Measurements from ENCODE around the gene SSMEM1. TPM values are rescaled to one million over a fixed set of nuclear protein-coding genes. Genes with fewer than 3 reads are reported as not detected.
"Not testable (repeated sequence)": the region's sequence is repeated elsewhere in the genome, so short reads cannot be mapped to it uniquely, and the experiment has no call there.

Gene SSMEM1
- total RNA-seq, 1 experiment from 2014 or later, result not detected

GRCh38 chr7:130228840-130229502 lies 21.3 kb downstream of the SSMEM1 start:
- H3K27ac Mint-ChIP-seq, result no peak overlapping the region

GRCh38 chr7:130229981-130230380 lies 22.3 kb downstream of the SSMEM1 start:
- CTCF ChIA-PET, result not testable (repeated sequence)

More at GRCh38 chr7:130228840-130229502, 21.3 kb downstream of the SSMEM1 start:
- Mint-ChIP-seq H3K4me3 (no peak overlapping the region), H3K9me3 (peaks cover 26% of the 10 kb centered on the region), H3K4me1 (peaks cover 3% of the 10 kb centered on the region), H3K36me3 (peaks cover 4% of the 10 kb centered on the region), H3K27me3 (ENCODE audit: low read depth) (peaks cover 2% of the 10 kb centered on the region; the same call in 1 of the 2 replicates)
- POLR2A ChIA-PET, result no interaction called here
- no peak for ATAC-seq
- TF ChIP-seq ZNF317 (CRISPR knock-in tag; IDR thresholded peaks at IDR 0.05; ENCODE audit: borderline replicate concordance, low read depth), result no peak
- TF ChIP-seq TEAD4 (CRISPR knock-in tag; IDR thresholded peaks at IDR 0.05), result no peak
- no peak for TF ChIP-seq ELF4 (CRISPR knock-in tag; IDR thresholded peaks at IDR 0.05; ENCODE audit: low read depth)
- TF ChIP-seq NFE2L1 (CRISPR knock-in tag; IDR thresholded peaks at IDR 0.05), result no peak
- no peak for TF ChIP-seq TP53 (CRISPR knock-in tag; IDR thresholded peaks at IDR 0.05)
- TF ChIP-seq FOXJ3 (CRISPR knock-in tag; IDR thresholded peaks at IDR 0.05; ENCODE audit: borderline replicate concordance), result no peak
- no peak for TF ChIP-seq ZNF263 (CRISPR knock-in tag; IDR thresholded peaks at IDR 0.05; ENCODE audit: low read depth)
- CTCF ChIA-PET, result interaction anchor here (2.0 kb wide), 1 partner anchor 12 kb away, joined by 5 read pairs; no protein-coding TSS in a partner anchor
- DNase-seq (ENCODE audit: low spot score), result no peak

GRCh38 chr7:130231792-130232191 lies 24.1 kb downstream of the SSMEM1 start:
- Mint-ChIP-seq H3K27ac (no peak overlapping the region), H3K4me3 (no peak overlapping the region), H3K4me1 (peaks cover 3% of the 10 kb centered on the region), H3K27me3 (ENCODE audit: low read depth) (peaks cover 2% of the 10 kb centered on the region; the same call in 1 of the 2 replicates), H3K36me3 (no peaks in the 10 kb centered on the region; the same call in none of the 2 replicates), H3K9me3 (peaks cover 15% of the 10 kb centered on the region)
- POLR2A ChIA-PET, result no interaction called here
- TF ChIP-seq MXD4 (CRISPR knock-in tag; IDR thresholded peaks at IDR 0.05; ENCODE audit: borderline replicate concordance), result no peak
- no peak for TF ChIP-seq SOX15 (CRISPR knock-in tag; IDR thresholded peaks at IDR 0.05)
- TF ChIP-seq ZNF121 (CRISPR knock-in tag; IDR thresholded peaks at IDR 0.05), result no peak
- TF ChIP-seq MAX (CRISPR knock-in tag; IDR thresholded peaks at IDR 0.05), result no peak
- no peak for TF ChIP-seq RELA (CRISPR knock-in tag; IDR thresholded peaks at IDR 0.05; ENCODE audit: borderline replicate concordance)
- TF ChIP-seq HMGA2 (CRISPR knock-in tag; IDR thresholded peaks at IDR 0.05), result no peak
- TF ChIP-seq ZNF416 (CRISPR knock-in tag; IDR thresholded peaks at IDR 0.05), result no peak
- ATAC-seq (no peak), DNase-seq (ENCODE audit: low spot score) (no peak)
- CTCF ChIA-PET, result no interaction called here

More at GRCh38 chr7:130229981-130230380, 22.3 kb downstream of the SSMEM1 start:
- POLR2A ChIA-PET; H3K4me1 Mint-ChIP-seq; H3K4me3 Mint-ChIP-seq; H3K27ac Mint-ChIP-seq; H3K27me3 Mint-ChIP-seq (ENCODE audit: low read depth); ATAC-seq; H3K36me3 Mint-ChIP-seq; DNase-seq (ENCODE audit: low spot score): not testable (repeated sequence)
- H3K9me3 Mint-ChIP-seq, result peaks cover 23% of the 10 kb centered on the region

GRCh38 chr7:130232209-130232608 lies 24.5 kb downstream of the SSMEM1 start:
- CTCF ChIA-PET, result no interaction called here
- no peak for ATAC-seq
- H3K4me1 Mint-ChIP-seq, result peaks cover 3% of the 10 kb centered on the region
- POLR2A ChIA-PET, result no interaction called here
- DNase-seq (ENCODE audit: low spot score), result no peak
- H3K9me3 Mint-ChIP-seq, result peaks cover 15% of the 10 kb centered on the region
- no peak overlapping the region for H3K4me3 Mint-ChIP-seq
- H3K36me3 Mint-ChIP-seq, result no peaks in the 10 kb centered on the region; the same call in none of the 2 replicates
- no peak overlapping the region for H3K27ac Mint-ChIP-seq
- peaks cover 2% of the 10 kb centered on the region; the same call in 1 of the 2 replicates for H3K27me3 Mint-ChIP-seq (ENCODE audit: low read depth)
- no peak for TF ChIP-seq EMX1 (CRISPR knock-in tag; IDR thresholded peaks at IDR 0.05)
- TF ChIP-seq ZNF396 (CRISPR knock-in tag; IDR thresholded peaks at IDR 0.05; ENCODE audit: borderline replicate concordance), result no peak
- no peak for TF ChIP-seq ATF1 (CRISPR knock-in tag; IDR thresholded peaks at IDR 0.05)
- TF ChIP-seq CTCF (IDR thresholded peaks at IDR 0.05), result no peak
- no peak for TF ChIP-seq GRHL2 (CRISPR knock-in tag; IDR thresholded peaks at IDR 0.05; ENCODE audit: insufficient replicate concordance, severe bottlenecking)
- TF ChIP-seq FOXP1 (CRISPR knock-in tag; IDR thresholded peaks at IDR 0.05; ENCODE audit: borderline replicate concordance), result no peak
- no peak for TF ChIP-seq E2F5 (CRISPR knock-in tag; IDR thresholded peaks at IDR 0.05)
- no peak for TF ChIP-seq SMAD4 (CRISPR knock-in tag; IDR thresholded peaks at IDR 0.05)
- TF ChIP-seq CREB1 (CRISPR knock-in tag; IDR thresholded peaks at IDR 0.05), result no peak
- TF ChIP-seq MYBL2 (CRISPR knock-in tag; IDR thresholded peaks at IDR 0.05), result no peak
- TF ChIP-seq E2F1 (CRISPR knock-in tag; IDR thresholded peaks at IDR 0.05), result no peak
- TF ChIP-seq USF2 (CRISPR knock-in tag; IDR thresholded peaks at IDR 0.05), result no peak
- TF ChIP-seq KAT7 (CRISPR knock-in tag; IDR thresholded peaks at IDR 0.05; ENCODE audit: borderline replicate concordance), result no peak

Measured in WTC11 (cell line).